DLD1 (cell line): ENCODE measurements around the gene ACP6.
"Not testable (repeated sequence)": the region's sequence is repeated elsewhere in the genome, so short reads cannot be mapped to it uniquely, and the experiment has no call there.

Experiments
- in situ Hi-C: cut with HindIII; loops from 2 replicates; pipeline ENCODE4 v1.10.0; 2017; ENCODE audit warnings: low sequenced_read_pairs

ACP6 gene

DNA sequence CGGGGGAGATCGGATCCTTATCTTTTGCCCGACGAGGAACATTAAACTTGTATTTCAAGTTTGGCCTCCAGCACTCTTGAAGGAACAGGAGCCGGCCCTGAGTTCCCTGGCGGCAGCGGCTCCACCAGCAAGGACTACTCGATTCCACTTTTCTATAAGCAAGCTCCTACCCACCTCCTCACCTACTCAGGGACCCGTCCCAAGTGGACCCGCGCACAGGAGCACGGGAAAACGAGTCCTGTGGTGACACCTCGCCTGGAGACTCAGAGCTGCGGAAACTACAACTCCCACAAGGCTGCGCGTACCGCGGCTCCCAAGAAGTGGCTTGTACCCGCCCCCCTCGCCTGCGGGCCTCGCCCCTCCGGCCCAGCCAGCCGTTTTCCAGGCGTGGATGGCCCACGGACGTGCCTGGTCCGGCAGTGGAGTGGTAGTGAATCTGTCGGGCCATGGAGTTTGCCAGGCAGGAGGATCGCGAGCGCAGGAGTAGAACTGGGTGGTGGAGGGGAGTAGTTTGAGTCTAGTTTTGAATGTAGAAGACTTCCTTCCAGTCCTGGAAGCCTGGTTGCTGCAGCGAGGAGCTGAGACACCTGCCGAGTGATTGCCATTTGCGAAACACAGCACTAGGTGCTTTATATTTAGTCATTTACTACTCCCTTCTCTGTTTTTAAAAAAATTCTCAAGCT is at the start of gene ACP6:
TSS of gene ACP6 (minus strand) at position 206 of the 683 bp plus-strand sequence. CDS start 476 bp downstream, outside the sequence.
- in situ Hi-C loops: no loop called here

DNA sequence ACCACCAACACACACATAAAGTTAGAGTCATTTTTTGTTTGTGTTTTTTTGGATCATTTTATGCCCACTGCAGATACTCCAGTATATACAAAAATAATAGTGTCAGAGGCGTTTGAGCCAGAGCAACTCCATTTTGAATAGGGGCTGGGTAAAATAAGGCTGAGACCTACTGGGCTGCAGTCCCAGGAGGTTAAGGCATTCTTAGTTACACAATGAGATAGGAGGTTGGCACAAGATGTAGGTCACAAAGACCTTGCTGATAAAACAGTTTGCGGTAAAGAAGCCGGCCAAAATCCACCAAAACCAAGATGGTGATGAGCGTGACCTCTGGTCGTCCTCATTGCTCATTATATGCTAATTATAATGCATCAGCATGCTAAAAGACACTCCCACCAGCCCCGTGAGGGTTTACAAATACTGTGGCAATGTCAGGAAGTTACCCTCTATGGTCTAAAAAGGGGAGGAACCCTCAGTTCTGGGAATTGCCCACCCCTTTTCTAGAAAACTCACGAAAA is 49.4 kb upstream of the ACP6 start:
- in situ Hi-C loops: no loop called here

DNA sequence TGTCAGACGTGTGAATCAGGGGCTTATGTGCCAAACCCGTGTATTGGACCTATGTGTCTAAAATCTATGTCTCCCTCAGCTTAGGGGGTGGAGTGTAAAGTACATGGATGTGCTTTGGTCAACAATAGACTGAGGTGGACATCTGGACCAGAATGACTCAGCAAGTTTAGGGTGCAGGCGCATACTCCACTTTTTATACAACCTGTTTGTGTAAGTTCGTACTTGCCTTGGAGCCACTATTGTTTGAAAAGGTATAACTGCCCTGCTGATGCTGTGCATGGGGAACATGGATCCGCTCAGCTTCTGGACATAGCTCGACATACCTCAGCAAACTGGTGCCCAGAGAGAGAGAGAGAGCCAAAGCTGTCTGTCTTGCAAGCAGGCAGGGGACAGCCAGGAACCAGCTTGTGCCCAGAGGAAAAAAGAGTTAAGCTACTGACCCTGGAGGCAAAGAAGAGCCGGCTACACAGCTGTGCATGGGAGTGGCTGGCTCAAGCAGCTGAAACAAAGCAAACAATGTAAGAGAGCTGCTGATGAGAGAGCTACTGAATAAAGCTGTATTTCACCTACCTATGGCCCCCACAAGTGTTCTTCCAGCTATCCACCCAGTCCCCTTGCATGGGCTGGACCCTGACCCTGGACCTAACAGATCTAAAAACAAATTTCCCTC is 48.8 kb upstream of the ACP6 start:
- in situ Hi-C loops: no loop called here

DNA sequence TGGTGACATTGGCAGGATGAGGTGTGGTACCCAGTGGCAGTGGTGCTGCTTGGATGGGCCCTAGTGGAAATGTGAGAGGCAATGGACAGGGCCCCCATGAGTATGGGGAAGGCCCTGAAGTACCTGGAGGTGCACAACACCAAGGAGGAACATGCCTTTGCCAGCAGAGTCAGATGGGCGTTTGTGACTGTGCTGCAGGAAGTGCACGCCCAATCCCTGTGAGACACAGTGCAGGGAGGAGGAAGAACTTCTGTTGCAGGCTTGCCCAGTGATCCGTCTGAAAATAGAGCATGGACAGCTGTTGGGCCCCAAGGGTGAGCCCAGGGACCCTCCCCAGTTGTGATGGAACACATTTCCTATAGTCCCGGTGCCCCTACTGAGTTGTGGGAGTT is 47.4 kb upstream of the ACP6 start:
- in situ Hi-C loops: no loop called here

DNA sequence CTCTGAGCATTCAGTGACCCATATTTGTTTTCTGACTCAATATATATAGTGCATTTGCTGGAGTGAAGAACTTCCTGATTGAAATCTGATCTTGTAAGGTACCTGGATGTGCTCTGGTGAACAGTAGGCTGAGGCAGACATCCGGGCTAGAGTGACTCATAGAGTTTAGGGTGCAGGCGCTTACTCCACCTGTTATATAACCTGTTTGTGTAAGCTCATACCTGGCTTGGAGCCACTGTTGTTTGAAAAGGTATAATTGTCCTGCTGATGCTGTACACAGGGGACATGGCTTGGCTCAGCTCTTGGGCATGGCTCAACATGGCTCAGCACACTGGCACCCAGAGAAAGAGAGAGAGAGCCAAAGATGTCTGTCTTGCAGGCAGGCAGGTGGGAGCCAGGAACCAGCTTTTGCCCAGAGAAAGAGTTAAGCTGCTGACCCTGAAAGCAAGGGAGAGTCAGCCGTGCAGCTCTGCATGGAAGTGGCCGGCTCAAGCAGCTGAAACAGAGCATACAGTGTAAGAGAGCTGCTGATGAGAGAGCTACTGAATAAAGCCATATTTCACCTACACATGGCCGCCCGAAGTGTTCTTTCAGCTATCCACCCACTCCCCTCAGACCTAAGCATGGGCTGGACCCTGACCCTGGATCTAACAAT is 46.9 kb upstream of the ACP6 start:
- in situ Hi-C loops: no loop called here

DNA sequence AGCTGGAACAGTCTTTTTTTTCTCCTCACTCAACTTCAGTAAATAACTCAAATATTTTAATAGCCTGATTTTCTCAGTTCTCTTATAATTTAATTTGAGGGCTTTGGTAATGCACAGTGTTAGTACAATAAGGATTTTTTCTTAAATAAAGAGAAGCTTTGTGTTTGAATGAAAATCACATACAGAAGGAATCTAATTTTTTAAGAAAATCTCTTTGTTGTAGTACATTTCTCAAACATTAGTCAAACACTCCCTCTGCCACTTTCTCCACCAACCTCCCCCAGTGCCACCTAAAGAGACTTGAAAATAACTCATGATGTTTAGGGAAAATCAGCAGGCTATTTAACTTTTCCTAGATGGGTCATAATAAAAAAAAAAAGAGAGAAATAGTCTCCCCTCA is 42.3 kb upstream of the ACP6 start:
- in situ Hi-C loops: no loop called here

DNA sequence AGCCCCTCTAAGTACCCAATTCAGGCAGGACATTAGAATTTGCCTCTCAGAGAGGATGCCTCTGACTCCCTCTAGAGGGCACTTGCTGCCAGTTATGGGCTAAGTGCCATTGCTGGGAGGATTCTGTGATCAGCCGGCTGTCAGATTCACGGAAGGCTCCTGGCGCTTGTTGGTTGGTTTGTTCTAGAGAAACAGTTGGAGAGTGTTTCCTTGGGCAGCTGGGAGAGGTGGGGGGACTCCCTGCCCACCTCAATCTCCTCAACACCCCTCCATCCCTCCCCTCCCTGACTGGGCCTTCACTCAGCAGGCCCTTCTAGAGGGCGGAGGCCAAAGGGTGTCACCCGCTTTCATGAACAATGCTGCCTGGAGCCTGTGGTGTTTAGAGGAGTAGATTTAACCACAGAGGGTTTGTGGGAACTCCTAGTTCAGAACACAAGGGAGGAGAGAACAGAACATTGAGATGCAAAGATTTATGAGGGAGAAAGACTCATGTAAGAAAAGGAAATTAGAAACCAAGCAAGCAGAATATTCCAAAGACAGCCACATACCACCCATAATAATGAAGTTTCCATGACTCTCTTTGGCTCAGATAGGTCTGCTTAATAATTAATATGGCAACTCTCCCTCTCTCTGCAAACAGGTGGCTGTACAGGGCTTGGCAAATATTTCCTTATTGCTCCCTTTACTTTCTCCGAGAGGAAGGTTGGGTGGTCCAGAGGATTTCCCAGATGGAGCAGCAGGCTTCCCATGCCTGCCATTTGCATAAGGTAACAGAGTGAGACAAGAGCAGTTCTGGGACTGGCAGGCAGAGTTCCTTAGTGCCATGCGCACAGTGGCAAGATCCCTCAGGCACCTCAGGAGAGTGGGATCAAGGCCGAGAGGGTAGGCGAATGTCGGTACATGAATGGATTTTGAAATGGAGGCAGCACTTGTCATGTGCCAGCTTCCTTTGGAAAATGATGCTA is 30.0 kb upstream of the ACP6 start:
- in situ Hi-C loops: no loop called here

DNA sequence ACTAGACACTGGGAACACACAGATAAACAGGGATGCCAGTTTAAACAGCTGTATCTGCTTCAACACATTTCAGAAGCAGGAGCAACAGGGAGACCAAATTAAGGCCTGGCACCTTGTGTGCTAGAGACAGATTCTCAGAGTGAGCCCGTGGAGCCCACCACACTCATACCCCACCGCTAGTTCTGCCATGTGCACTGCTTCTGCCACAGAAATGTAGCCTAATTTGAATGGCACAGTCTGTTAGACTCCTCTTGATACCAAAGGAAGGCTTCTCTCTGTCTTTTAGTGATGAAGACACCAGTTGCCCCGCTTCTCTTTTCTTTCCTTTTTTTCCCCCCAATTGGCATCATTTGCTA is 29.3 kb upstream of the ACP6 start:
- in situ Hi-C loops: no loop called here

DNA sequence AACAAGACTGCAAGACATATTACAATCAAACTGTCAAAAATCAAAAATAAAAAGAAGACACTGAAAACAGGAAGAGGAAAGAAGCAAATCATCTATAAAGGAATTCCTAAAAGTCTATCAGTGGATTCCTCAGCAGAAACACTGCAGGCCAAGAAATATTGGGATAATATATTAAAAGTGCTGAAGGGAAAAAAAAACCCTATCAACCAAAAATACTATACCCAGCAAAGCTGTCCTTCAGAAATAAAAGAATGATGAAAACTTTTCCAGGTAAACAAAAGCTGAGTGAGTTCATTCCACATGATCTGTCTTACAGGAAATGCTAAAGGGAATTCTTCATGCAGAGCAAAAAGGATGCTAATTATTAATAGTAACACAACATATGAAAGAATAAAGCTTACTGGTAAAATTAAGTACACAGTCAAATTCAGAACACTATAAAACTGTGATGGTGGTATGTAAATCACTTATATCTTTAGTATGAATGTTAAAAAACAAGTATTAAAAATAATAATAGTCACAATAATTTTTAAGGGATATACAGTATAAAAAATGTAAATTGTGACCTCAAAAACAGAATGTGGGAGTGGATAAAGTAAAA is 12.9 kb upstream of the ACP6 start:
- in situ Hi-C loops: no loop called here

DNA sequence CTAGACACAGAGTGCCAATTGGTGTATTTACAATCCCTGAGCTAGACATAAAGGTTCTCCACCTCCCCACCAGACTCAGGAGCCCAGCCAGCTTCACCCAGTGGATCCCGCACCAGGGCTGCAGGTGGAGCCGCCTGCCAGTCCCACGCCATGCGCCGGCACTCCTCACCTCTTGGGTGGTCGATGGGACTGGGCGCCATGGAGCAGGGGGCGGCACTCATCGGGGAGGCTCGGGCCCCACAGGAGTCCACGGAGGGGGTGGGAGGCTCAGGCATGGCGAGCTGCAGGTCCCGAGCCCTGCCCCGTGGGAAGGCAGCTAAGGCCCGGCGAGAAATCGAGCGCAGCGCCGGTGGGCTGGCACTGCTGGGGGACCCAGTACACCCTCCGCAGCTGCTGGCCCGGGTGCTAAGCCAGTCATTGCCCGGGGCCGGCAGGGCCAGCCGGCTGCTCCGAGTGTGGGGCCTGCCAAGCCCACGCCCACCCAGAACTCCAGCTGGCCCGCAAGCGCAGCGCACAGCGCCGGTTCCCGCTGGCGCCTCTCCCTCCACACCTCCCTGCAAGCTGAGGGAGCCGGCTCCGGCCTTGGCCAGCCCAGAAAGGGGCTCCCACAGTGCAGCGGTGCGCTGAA is 10.4 kb upstream of the ACP6 start:
- in situ Hi-C loops: not testable (repeated sequence)

DNA sequence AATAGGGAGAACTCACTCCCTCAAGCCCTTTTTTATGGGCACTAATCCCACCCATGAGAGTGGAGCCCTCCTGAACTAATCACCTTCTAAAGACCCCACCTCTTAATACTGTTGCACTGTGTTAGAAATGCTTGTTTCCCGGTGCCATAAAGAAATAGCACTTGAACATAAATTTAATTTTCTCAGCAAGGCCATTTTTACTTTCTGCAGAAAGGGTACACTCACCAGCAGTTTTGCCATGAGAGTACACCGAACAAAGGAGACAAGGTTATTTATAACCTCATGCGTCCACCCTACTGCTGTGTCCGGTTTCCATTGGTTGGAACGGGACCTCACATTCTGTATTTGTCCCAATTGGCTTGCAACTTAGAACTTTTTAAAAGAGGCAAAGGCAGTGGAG is 7.4 kb upstream of the ACP6 start:
- in situ Hi-C loops: not testable (repeated sequence)

DNA sequence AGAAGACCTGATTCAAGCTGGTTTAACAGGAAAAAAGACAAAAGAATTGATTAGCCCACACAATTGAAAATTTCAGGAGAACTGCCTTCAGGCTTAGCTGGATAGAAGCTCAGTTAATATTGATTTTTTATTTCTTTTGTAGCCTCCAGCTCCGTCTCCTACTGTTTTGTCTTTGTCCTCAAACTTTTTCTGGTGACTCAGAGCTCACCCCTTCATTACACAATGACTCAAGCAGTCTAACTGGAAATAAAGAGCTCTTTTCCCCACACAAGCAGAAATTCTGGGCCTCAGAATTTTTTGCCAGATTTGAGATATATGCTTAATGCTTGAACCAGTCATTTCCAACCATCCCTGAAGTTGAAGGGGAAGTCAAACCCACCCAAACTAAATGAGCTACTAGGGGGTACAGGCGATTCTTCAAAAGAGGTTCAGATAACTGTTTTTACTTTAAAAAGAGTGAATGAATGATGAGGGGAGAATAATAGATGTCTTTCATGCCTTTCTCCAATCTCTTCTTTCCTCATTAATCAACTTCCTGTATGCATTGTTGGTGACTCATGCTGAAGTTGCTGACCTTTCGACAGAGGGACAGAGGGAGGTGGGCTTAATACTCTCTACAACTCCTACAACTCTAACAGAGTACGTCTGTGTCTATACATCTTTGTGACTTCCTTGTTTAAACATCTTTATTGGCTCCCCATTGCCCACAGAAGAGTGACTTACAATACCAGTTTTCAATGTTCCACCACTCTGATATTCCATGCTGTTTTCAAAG is 6.2 kb upstream of the ACP6 start:
- in situ Hi-C loops: no loop called here

DNA sequence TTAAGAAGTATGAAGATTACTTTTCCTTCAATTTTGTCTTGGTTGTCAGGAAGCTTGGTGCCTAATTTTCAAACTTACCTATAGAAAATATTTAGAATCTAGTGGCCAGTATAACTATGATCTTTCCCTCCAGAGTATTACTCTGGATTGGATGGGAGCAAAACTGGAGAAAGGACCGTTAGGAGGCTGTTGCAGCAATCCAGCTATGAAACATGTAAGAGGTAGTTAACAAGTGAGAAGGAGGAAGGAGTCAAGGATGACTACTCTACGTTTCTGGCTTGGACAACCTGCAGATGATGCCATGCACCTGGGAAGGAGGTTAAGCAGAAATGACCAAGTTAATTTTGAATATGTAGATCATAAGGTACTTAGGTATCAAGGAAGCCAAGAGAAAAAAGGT is 3.5 kb upstream of the ACP6 start:
- in situ Hi-C loops: no loop called here

DNA sequence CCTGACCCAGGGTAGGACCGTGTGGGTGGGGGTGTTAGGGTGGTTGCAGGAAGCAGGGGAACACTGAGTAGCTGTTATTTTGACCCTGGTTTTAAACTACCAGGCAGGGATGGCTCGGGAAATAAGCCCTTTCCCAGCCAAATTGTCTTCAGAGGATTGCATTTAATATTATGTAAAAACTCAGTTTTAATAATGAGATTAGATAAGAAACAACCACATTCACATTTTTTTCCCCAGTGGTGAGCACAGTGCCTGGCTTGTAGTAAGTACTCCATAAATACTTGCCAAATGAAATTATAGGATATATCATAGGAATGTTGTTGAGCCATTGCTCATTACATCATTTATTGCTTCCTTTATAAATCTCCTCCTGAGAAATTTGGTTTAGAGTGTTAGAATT is 3.1 kb upstream of the ACP6 start:
- in situ Hi-C loops: no loop called here

DNA sequence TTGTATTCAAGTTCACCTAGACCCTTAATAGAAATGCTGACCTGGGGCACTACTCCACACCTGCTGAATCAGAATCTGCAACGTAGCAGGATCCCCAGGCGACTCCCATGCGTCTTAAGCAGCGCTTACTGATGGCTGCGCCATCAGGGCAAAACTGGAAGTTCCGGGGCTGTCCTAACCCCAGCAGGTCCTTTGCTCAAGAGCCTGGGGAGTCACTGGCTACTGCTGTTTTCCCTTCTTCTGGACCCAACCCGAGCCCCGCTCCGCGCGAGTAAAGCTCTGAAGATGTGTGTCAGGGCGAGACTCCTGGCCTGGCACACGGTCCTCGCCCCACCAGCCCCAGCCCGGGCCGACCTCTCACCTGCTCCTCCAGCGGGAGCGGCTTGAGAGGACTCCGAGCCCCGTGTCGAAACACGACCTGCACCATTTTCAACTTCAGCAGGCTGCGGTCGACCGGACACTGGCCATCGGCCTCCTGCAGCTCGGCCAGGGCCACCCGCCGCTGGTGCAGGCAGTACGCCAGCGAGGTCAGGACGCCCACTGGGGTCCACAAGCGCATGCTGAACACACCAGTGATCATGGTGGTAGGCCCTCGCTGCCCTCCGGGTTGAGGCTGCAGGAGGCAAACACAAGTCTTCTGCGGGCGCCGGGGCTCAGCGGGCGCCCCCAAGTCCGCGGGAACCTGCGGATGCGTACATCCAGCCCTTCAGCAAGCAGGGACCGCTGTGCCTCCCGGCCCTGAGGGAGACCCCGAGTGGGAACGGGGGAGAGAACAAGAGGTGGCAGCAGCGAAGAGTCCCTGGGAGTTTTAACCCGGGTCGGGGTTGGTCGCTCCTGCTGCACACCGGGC is 630 bp downstream of the ACP6 start:
- in situ Hi-C loops: no loop called here

DNA sequence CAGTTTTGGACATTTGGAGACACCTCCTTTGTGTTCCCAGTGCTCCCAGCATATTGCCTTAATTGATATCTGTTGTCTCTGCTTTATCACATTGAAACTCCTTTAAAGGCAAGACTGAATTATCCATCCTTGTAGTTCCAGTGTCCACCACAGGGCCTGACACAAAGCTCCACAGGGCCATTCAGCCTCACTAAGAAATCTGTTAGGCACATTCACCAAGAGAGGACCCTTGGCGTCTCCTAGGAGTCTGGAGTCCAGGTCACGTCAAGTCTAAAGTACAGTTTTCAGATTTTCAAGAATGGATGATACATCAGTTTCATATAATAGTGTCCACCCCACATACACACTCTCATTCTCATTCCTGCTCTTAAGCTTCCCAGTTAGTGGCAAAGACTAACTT is 4.8 kb downstream of the ACP6 start:
- in situ Hi-C loops: no loop called here

DNA sequence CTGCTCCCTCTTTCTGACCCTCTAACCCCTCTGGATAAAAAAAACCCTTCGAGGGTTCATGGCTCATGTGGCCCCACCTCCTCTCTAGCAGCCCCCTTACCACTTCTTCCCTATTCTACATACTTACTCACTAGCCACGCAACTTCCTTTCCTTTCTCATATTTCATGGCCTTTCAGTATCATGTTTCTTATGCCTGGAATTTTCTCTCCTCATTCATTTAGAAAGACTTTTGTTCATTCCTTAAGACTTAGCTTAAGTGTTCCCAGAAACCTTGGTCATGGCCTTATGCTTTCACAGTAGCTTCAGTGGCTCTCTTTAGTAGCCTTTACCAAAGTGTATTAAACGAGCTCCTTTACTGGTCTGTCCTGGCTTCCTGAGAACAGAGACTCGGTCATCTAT is 6.1 kb downstream of the ACP6 start:
- in situ Hi-C loops: no loop called here

DNA sequence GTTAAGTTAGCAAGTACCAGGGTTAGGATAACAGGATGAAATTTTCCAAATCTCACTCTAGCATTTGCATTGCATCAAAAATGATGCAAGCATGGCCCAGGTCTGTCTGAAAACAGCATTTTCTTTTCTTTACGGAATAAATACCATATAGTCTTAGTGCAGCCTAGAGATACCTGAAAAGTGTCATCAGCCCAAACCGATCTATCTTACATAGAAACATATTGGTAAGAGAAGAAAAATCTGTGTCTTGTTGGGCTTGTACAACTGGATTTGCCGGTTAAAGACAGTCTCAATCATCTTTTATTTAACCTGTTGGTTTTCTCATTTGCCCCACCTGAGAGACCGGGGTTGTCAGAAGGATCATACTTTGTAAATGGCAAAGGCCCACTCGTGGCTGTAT is 15.8 kb downstream of the ACP6 start:
- in situ Hi-C loops: no loop called here

DNA sequence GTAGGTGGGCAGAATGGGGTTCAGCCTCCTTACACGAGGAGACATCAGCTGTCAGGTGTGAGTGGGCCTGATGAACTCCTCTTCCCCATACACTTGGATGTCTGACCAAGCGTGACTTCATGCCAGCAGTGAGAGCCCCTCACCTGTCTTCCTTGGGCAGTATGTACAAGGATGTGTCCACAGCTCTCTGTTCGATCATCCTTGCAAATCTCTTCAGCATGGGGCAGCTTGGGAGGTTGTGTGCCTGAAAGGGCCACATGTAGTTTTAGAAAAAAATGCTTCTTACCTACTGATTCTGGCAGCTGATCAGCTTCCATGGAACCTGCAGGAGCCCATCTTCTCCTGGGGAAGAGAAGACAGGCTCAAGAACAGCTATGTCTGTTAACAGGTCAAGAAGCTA is 18.0 kb downstream of the ACP6 start:
- in situ Hi-C loops: no loop called here
